ENCODE results near the gene ZBTB7C.

The ZBTB7C gene

GRCh38 chr18:48300463-48300961 lies 108.7 kb downstream of the ZBTB7C start:
- no peak for TF ChIP-seq CTCF (IDR thresholded peaks at IDR 0.05)
- no peaks in the 10 kb centered on the region for H3K9me3 ChIP-seq
- peaks cover 10 to 18% of the 10 kb centered on the region in 2 experiments for H3K4me1 ChIP-seq (ENCODE audit: control insufficient read depth in 1 of 2, insufficient read depth in 1 of 2, low read depth in 1 of 2, low read length in 1 of 2)
- H3K4me3 ChIP-seq (ENCODE audit: low read depth in 1 of 2, low read length in 1 of 2) = peak overlapping the region in 1 of 2 experiments; percentile 12
- H3K36me3 ChIP-seq = no peaks in the 10 kb centered on the region
- H3K27ac ChIP-seq = no peak overlapping the region
- H3K27me3 ChIP-seq = no peaks in the 10 kb centered on the region

GRCh38 chr18:48297139-48297538 lies 112.0 kb downstream of the ZBTB7C start:
- H3K36me3 ChIP-seq = no peaks in the 10 kb centered on the region

GRCh38 chr18:48296581-48296980 lies 112.6 kb downstream of the ZBTB7C start:
- H3K36me3 ChIP-seq = no peaks in the 10 kb centered on the region
- no peaks in the 10 kb centered on the region for H3K27me3 ChIP-seq
- H3K4me1 ChIP-seq (ENCODE audit: control insufficient read depth in 1 of 2, insufficient read depth in 1 of 2, low read depth in 1 of 2, low read length in 1 of 2) = peaks cover 10 to 18% of the 10 kb centered on the region in 2 experiments
- H3K4me3 ChIP-seq (ENCODE audit: low read depth in 1 of 2, low read length in 1 of 2) = no peak overlapping the region
- no peak for TF ChIP-seq CTCF (IDR thresholded peaks at IDR 0.05)
- H3K27ac ChIP-seq = no peak overlapping the region
- H3K9me3 ChIP-seq = no peaks in the 10 kb centered on the region

More at GRCh38 chr18:48297139-48297538, 112.0 kb downstream of the ZBTB7C start:
- Histone ChIP-seq H3K4me1 (ENCODE audit: control insufficient read depth in 1 of 2, insufficient read depth in 1 of 2, low read depth in 1 of 2, low read length in 1 of 2) (peaks cover 10 to 18% of the 10 kb centered on the region in 2 experiments), H3K9me3 (no peaks in the 10 kb centered on the region), H3K27me3 (no peaks in the 10 kb centered on the region), H3K4me3 (ENCODE audit: low read depth in 1 of 2, low read length in 1 of 2) (no peak overlapping the region), H3K27ac (no peak overlapping the region)
- no peak for TF ChIP-seq CTCF (IDR thresholded peaks at IDR 0.05)

- no peak for TF ChIP-seq CTCF (IDR thresholded peaks at IDR 0.05)
- Histone ChIP-seq H3K9me3 (no peaks in the 10 kb centered on the region), H3K4me1 (ENCODE audit: control insufficient read depth in 1 of 2, insufficient read depth in 1 of 2, low read depth in 1 of 2, low read length in 1 of 2) (peaks cover 9 to 17% of the 10 kb centered on the region in 2 experiments), H3K27me3 (no peaks in the 10 kb centered on the region), H3K27ac (no peak overlapping the region), H3K4me3 (ENCODE audit: low read depth in 1 of 2, low read length in 1 of 2) (no peak overlapping the region), H3K36me3 (no peaks in the 10 kb centered on the region)
Measured at GRCh38 chr18:48295586-48296311, 113.4 kb downstream of the ZBTB7C start.

GRCh38 chr18:48294899-48295585 lies 114.1 kb downstream of the ZBTB7C start:
- Histone ChIP-seq H3K4me3 (ENCODE audit: low read depth in 1 of 2, low read length in 1 of 2) (no peak overlapping the region), H3K9me3 (no peaks in the 10 kb centered on the region), H3K27ac (no peak overlapping the region), H3K36me3 (no peaks in the 10 kb centered on the region), H3K27me3 (no peaks in the 10 kb centered on the region), H3K4me1 (ENCODE audit: control insufficient read depth in 1 of 2, insufficient read depth in 1 of 2, low read depth in 1 of 2, low read length in 1 of 2) (peaks cover 2 to 10% of the 10 kb centered on the region in 2 experiments)
- no peak for TF ChIP-seq CTCF (IDR thresholded peaks at IDR 0.05)

All from neutrophil (primary cell).